ENCODE measurements around the gene S100A13. TPM values are rescaled to one million over a fixed set of nuclear protein-coding genes. Genes with fewer than 3 reads are reported as not detected.

S100A13 gene
- total RNA-seq, 1 experiment from 2014 or later, result 238 TPM

- peaks cover 45% of the 10 kb centered on the region for H3K4me1 Mint-ChIP-seq (ENCODE audit: low read depth, unreplicated experiment)
- ChIA-PET CTCF (interaction anchor here (1.1 kb wide), 1 partner anchor 17 kb away, joined by 5 read pairs; the partner anchor contains the start of gene S100A13), POLR2A (interaction anchor here (0.6 kb wide), 2 partner anchors 97 to 173 kb away, joined by 3 read pairs; no protein-coding TSS in a partner anchor)
- DNase-seq, result no peak
- Histone ChIP-seq H3K4me1 (peaks cover 58% of the 10 kb centered on the region), H3K9me3 (no peaks in the 10 kb centered on the region), H3K27me3 (replicated peaks; ENCODE audit: control insufficient read depth, insufficient read depth, low read length) (no peaks in the 10 kb centered on the region), H3K4me3 (ENCODE audit: low read depth, low read length) (peak overlapping the region; percentile 73), H3K36me3 (ENCODE audit: control insufficient read depth, insufficient read depth, low read length) (peaks cover 8% of the 10 kb centered on the region)
- H3K27ac Mint-ChIP-seq (ENCODE audit: unreplicated experiment), result peak overlapping the region; percentile 56
- no TSS peak for BruUV-seq (replicated peaks)
- H3K4me3 Mint-ChIP-seq (ENCODE audit: unreplicated experiment), result peak overlapping the region; percentile 74
- no peaks in the 10 kb centered on the region for H3K9me3 Mint-ChIP-seq (ENCODE audit: unreplicated experiment)
- H3K27me3 Mint-ChIP-seq (ENCODE audit: insufficient read depth, unreplicated experiment), result no peaks in the 10 kb centered on the region
- peaks cover 80% of the 10 kb centered on the region for H3K36me3 Mint-ChIP-seq (ENCODE audit: insufficient read depth, unreplicated experiment)
- intact Hi-C loops (cut with micrococcal nuclease; ENCODE audit: unreplicated experiment), result no loop called here
- no peak for TF ChIP-seq CTCF (IDR thresholded peaks at IDR 0.05; ENCODE audit: insufficient read depth in 1 of 2, low read depth in 1 of 2, low read length in 1 of 2, severe bottlenecking in 1 of 2, unreplicated experiment in 1 of 2)
These were observed 16.4 kb downstream of the S100A13 start for GRCh38 chr1:153610811-153611301.

GRCh38 chr1:153610334-153610733 is 17.0 kb downstream of the S100A13 start:
- peak overlapping the region; percentile 74 for H3K4me3 Mint-ChIP-seq (ENCODE audit: unreplicated experiment)

GRCh38 chr1:153609585-153609907 is 17.8 kb downstream of the S100A13 start:
- Histone ChIP-seq H3K4me1 (peaks cover 61% of the 10 kb centered on the region), H3K9me3 (no peaks in the 10 kb centered on the region), H3K27me3 (replicated peaks; ENCODE audit: control insufficient read depth, insufficient read depth, low read length) (no peaks in the 10 kb centered on the region), H3K36me3 (ENCODE audit: control insufficient read depth, insufficient read depth, low read length) (peaks cover 8% of the 10 kb centered on the region), H3K4me3 (ENCODE audit: low read depth, low read length) (no peak overlapping the region)
- H3K36me3 Mint-ChIP-seq (ENCODE audit: insufficient read depth, unreplicated experiment), result peaks cover 82% of the 10 kb centered on the region
- CTCF ChIA-PET, result no interaction called here
- peak overlapping the region; percentile 74 for H3K4me3 Mint-ChIP-seq (ENCODE audit: unreplicated experiment)
- TSS peak; percentile 30 for BruUV-seq (replicated peaks)
- H3K27ac Mint-ChIP-seq (ENCODE audit: unreplicated experiment), result peak overlapping the region; percentile 56
- peaks cover 42% of the 10 kb centered on the region for H3K4me1 Mint-ChIP-seq (ENCODE audit: low read depth, unreplicated experiment)
- no peak for DNase-seq
- no peak for TF ChIP-seq CTCF (IDR thresholded peaks at IDR 0.05; ENCODE audit: insufficient read depth in 1 of 2, low read depth in 1 of 2, low read length in 1 of 2, severe bottlenecking in 1 of 2, unreplicated experiment in 1 of 2)
- POLR2A ChIA-PET, result no interaction called here
- H3K9me3 Mint-ChIP-seq (ENCODE audit: unreplicated experiment), result no peaks in the 10 kb centered on the region
- intact Hi-C loops (cut with micrococcal nuclease; ENCODE audit: unreplicated experiment), result no loop called here
- no peaks in the 10 kb centered on the region for H3K27me3 Mint-ChIP-seq (ENCODE audit: insufficient read depth, unreplicated experiment)

More at GRCh38 chr1:153610334-153610733, 17.0 kb downstream of the S100A13 start:
- H3K36me3 Mint-ChIP-seq (ENCODE audit: insufficient read depth, unreplicated experiment), result peaks cover 80% of the 10 kb centered on the region
- Histone ChIP-seq H3K27me3 (replicated peaks; ENCODE audit: control insufficient read depth, insufficient read depth, low read length) (no peaks in the 10 kb centered on the region), H3K9me3 (no peaks in the 10 kb centered on the region), H3K36me3 (ENCODE audit: control insufficient read depth, insufficient read depth, low read length) (peaks cover 8% of the 10 kb centered on the region), H3K4me1 (peaks cover 59% of the 10 kb centered on the region), H3K4me3 (ENCODE audit: low read depth, low read length) (no peak overlapping the region)
- intact Hi-C loops (cut with micrococcal nuclease; ENCODE audit: unreplicated experiment), result no loop called here
- H3K27me3 Mint-ChIP-seq (ENCODE audit: insufficient read depth, unreplicated experiment), result no peaks in the 10 kb centered on the region
- no TSS peak for BruUV-seq (replicated peaks)
- ChIA-PET CTCF (no interaction called here), POLR2A (interaction anchor here (0.6 kb wide), 1 partner anchor 96 kb away, joined by 3 read pairs; no protein-coding TSS in a partner anchor)
- peak overlapping the region; percentile 56 for H3K27ac Mint-ChIP-seq (ENCODE audit: unreplicated experiment)
- peak in 1 of 2 experiments; percentile 58 for DNase-seq
- H3K4me1 Mint-ChIP-seq (ENCODE audit: low read depth, unreplicated experiment), result peaks cover 45% of the 10 kb centered on the region
- no peak for TF ChIP-seq CTCF (IDR thresholded peaks at IDR 0.05; ENCODE audit: insufficient read depth in 1 of 2, low read depth in 1 of 2, low read length in 1 of 2, severe bottlenecking in 1 of 2, unreplicated experiment in 1 of 2)
- H3K9me3 Mint-ChIP-seq (ENCODE audit: unreplicated experiment), result no peaks in the 10 kb centered on the region

Data from Caco-2 (cell line).